Adrenal gland (tissue), 5 donors: ENCODE measurements around the gene CLDN10.
"Not testable (repeated sequence)": the region's sequence is repeated elsewhere in the genome, so short reads cannot be mapped to it uniquely, and the experiment has no call there.

Experiments
- CTCF ChIP-seq, 6 experiments: fragments of 450-650 bp in 4 of 6; fragments of 200-600 bp in 2 of 6; sonication (generic) in 1 of 6; IDR thresholded peaks; 1 replicate in 5 of 6; 2 replicates in 1 of 6; pipeline versions ENCODE4 v1.5.1 to v1.8.0; 2016 to 2021; ENCODE audit warnings: antibody characterized with exemption in 6 of 6, mild to moderate bottlenecking in 2 of 6, moderate library complexity in 1 of 6
- POLR2A ChIP-seq, 2 donors: fragments of 450-650 bp; IDR thresholded peaks; one replicate each; pipeline ENCODE4 v1.6.1; 2017; ENCODE audit warnings: antibody characterized with exemption in 2 of 2, mild to moderate bottlenecking in 2 of 2, moderate library complexity in 1 of 2
- donor health status: DM: no; HTN: no; CAD: no.

- TF ChIP-seq CTCF, POLR2A (IDR thresholded peaks at IDR 0.05): not testable (repeated sequence)
Measured at GRCh38 chr13:95565758-95566157, 13.2 kb downstream of the CLDN10 start.
